ENCODE results near the gene CHD2. TPM values are rescaled to one million over a fixed set of nuclear protein-coding genes. Genes with fewer than 3 reads are reported as not detected.

The CHD2 gene
- total RNA-seq, 4 donors from 2014 or later, result 26.9 to 55.5 (median 33.7) TPM

GRCh38 chr15:92920595-92921161, 20.6 kb downstream of the CHD2 start:
- H3K36me3 ChIP-seq, result peaks cover 0 to 14% of the 10 kb centered on the region in 2 donors
- intact Hi-C loops (cut with DNase I; ENCODE audit: low total_unique reads) (loop anchor here (5.0 kb wide), 1 partner anchor 152 kb away; no protein-coding TSS in a partner anchor), in situ Hi-C loops (cut with MboI; ENCODE audit: low sequenced_read_pairs in 4 of 4) (loop anchor here in 1 of 4 donors (5.0 kb wide), 1 partner anchor 118 kb away; no protein-coding TSS in a partner anchor)
- H3K27me3 ChIP-seq, result no peaks in the 10 kb centered on the region
- H3K4me3 ChIP-seq, result peak overlapping the region in 2 of 4 donors; percentile 11 to 18
- no peaks in the 10 kb centered on the region for H3K9me3 ChIP-seq
- DNase-seq, result peak; percentile 60 to 77
- H3K27ac ChIP-seq, result peak overlapping the region; percentile 91 to 97 (median 96)
- peak; percentile 87 to 90 for ATAC-seq
- TF ChIP-seq CTCF (IDR thresholded peaks at IDR 0.05 in 4 of 5, conservative IDR thresholded peaks at IDR 0.05 in 1 of 5), result no peak
- peak in 1 of 2 donors; percentile 40 for TF ChIP-seq POLR2A (IDR thresholded peaks at IDR 0.05)
- peaks cover 87 to 89% of the 10 kb centered on the region in 2 donors for H3K4me1 ChIP-seq

GRCh38 chr15:92921215-92922131, 21.3 kb downstream of the CHD2 start:
- Histone ChIP-seq H3K9me3 (no peaks in the 10 kb centered on the region), H3K27me3 (no peaks in the 10 kb centered on the region), H3K27ac (peak overlapping the region; percentile 91 to 97 (median 96)), H3K4me3 (peak overlapping the region in 2 of 4 donors; percentile 11 to 18), H3K36me3 (peaks cover 0 to 16% of the 10 kb centered on the region in 2 donors), H3K4me1 (peaks cover 90 to 91% of the 10 kb centered on the region in 2 donors)
- ATAC-seq (peak; percentile 3 to 35), DNase-seq (no peak)
- in situ Hi-C loops (cut with MboI; ENCODE audit: low sequenced_read_pairs in 4 of 4) (loop anchor here in 1 of 4 donors (5.0 kb wide), 1 partner anchor 119 kb away; no protein-coding TSS in a partner anchor), intact Hi-C loops (cut with DNase I; ENCODE audit: low total_unique reads) (loop anchor here (5.0 kb wide), 1 partner anchor 151 kb away; no protein-coding TSS in a partner anchor)
- TF ChIP-seq POLR2A (IDR thresholded peaks at IDR 0.05) (no peak), CTCF (IDR thresholded peaks at IDR 0.05 in 4 of 5, conservative IDR thresholded peaks at IDR 0.05 in 1 of 5) (no peak)

- intact Hi-C loops (cut with DNase I; ENCODE audit: low total_unique reads) (loop anchor here (5.0 kb wide), 1 partner anchor 150 kb away; no protein-coding TSS in a partner anchor), in situ Hi-C loops (cut with MboI; ENCODE audit: low sequenced_read_pairs in 4 of 4) (loop anchor here in 1 of 4 donors (5.0 kb wide), 1 partner anchor 120 kb away; no protein-coding TSS in a partner anchor)
- Histone ChIP-seq H3K9me3 (no peaks in the 10 kb centered on the region), H3K4me1 (peaks cover 83 to 84% of the 10 kb centered on the region in 2 donors), H3K4me3 (peak overlapping the region in 1 of 4 donors; percentile 12), H3K27ac (peak overlapping the region; percentile 91 to 97 (median 96)), H3K27me3 (no peaks in the 10 kb centered on the region), H3K36me3 (peaks cover 0 to 27% of the 10 kb centered on the region in 2 donors)
- DNase-seq (no peak), ATAC-seq (no peak)
- no peak for TF ChIP-seq CTCF (IDR thresholded peaks at IDR 0.05 in 4 of 5, conservative IDR thresholded peaks at IDR 0.05 in 1 of 5)
- no peak for TF ChIP-seq POLR2A (IDR thresholded peaks at IDR 0.05)
Measured at GRCh38 chr15:92922418-92923002, 22.4 kb downstream of the CHD2 start.

GRCh38 chr15:92924216-92924615, 24.1 kb downstream of the CHD2 start:
- TF ChIP-seq POLR2A (IDR thresholded peaks at IDR 0.05) (no peak), CTCF (IDR thresholded peaks at IDR 0.05 in 4 of 5, conservative IDR thresholded peaks at IDR 0.05 in 1 of 5) (no peak)
- intact Hi-C loops (cut with DNase I; ENCODE audit: low total_unique reads), result loop anchor here (5.0 kb wide), 1 partner anchor 148 kb away; no protein-coding TSS in a partner anchor
- Histone ChIP-seq H3K4me1 (peaks cover 80 to 84% of the 10 kb centered on the region in 2 donors), H3K27ac (peak overlapping the region; percentile 45 to 97 (median 73)), H3K27me3 (no peaks in the 10 kb centered on the region), H3K4me3 (no peak overlapping the region), H3K9me3 (no peaks in the 10 kb centered on the region), H3K36me3 (peaks cover 0 to 44% of the 10 kb centered on the region in 2 donors)
- ATAC-seq (no peak), DNase-seq (no peak)
- in situ Hi-C loops (cut with MboI; ENCODE audit: low sequenced_read_pairs in 4 of 4), result loop anchor here in 1 of 4 donors (5.0 kb wide), 1 partner anchor 122 kb away; no protein-coding TSS in a partner anchor
